ENCODE data around the gene KNG1. TPM values are rescaled to one million over a fixed set of nuclear protein-coding genes. Genes with fewer than 3 reads are reported as not detected.

The KNG1 gene
- total RNA-seq, 6 experiments from 2014 or later, result not detected

DNA sequence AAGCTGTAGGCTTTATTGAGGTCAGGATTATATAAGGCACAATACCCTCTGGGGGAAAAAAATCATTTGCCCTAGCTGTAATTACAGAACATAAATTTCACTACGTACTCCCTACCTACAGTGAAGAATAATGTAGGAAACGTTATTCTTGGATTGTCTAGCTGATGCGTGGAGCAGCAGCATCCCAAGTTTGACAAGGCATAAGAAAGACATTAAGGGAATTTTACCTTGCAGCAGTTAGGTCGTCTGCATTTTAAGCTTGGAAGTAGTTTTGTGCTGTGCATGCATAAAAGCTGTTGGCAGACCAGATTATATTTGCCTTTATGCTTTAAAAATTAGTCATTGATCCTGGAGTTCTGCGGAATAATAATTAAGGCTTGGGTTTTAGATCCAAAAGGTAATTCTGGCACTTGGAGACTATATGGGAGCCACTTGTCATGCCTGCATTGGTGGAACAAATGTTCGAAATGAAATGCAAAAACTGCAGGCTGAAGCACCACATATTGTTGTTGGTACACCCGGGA, 68.4 kb downstream of the KNG1 start:
- Mint-ChIP-seq H3K27me3 (ENCODE audit: insufficient read depth) (peaks cover 20% of the 10 kb centered on the region), H3K27ac (peak overlapping the region; percentile 99), H3K9me3 (peaks cover 21% of the 10 kb centered on the region), H3K4me3 (peak overlapping the region; percentile 99), H3K36me3 (ENCODE audit: low read depth) (peaks cover 64% of the 10 kb centered on the region), H3K4me1 (ENCODE audit: low read depth) (peaks cover 50% of the 10 kb centered on the region)
- TF ChIP-seq, protein P1, sequence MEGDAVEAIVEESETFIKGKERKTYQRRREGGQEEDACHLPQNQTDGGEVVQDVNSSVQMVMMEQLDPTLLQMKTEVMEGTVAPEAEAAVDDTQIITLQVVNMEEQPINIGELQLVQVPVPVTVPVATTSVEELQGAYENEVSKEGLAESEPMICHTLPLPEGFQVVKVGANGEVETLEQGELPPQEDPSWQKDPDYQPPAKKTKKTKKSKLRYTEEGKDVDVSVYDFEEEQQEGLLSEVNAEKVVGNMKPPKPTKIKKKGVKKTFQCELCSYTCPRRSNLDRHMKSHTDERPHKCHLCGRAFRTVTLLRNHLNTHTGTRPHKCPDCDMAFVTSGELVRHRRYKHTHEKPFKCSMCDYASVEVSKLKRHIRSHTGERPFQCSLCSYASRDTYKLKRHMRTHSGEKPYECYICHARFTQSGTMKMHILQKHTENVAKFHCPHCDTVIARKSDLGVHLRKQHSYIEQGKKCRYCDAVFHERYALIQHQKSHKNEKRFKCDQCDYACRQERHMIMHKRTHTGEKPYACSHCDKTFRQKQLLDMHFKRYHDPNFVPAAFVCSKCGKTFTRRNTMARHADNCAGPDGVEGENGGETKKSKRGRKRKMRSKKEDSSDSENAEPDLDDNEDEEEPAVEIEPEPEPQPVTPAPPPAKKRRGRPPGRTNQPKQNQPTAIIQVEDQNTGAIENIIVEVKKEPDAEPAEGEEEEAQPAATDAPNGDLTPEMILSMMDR (IDR thresholded peaks at IDR 0.05), result no peak
- DNase-seq, result no peak

DNA sequence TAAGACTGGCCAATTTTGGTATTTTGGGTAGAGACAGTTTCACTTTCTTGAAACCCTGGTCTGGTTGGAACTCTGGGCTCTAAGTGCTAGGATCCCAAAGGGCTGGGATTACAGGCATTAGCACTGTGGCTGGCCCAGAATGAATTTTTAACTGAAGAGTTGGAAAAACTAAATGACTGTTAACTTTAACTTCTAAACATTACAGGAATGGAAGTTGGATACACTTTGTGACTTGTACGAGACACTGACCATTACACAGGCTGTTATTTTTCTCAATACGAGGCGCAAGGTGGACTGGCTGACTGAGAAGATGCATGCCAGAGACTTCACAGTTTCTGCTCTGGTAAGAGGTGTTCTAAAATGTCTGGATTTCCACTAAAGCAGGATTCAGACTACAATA, 69.8 kb downstream of the KNG1 start:
- peaks cover 64% of the 10 kb centered on the region for H3K36me3 Mint-ChIP-seq (ENCODE audit: low read depth)
- peak overlapping the region; percentile 67 for H3K27ac Mint-ChIP-seq
- DNase-seq, result no peak
- peaks cover 21% of the 10 kb centered on the region for H3K9me3 Mint-ChIP-seq
- H3K4me3 Mint-ChIP-seq, result peak overlapping the region; percentile 99
- TF ChIP-seq, protein P1 (IDR thresholded peaks at IDR 0.05), result no peak
- peaks cover 20% of the 10 kb centered on the region for H3K27me3 Mint-ChIP-seq (ENCODE audit: insufficient read depth)
- H3K4me1 Mint-ChIP-seq (ENCODE audit: low read depth), result peaks cover 54% of the 10 kb centered on the region

DNA sequence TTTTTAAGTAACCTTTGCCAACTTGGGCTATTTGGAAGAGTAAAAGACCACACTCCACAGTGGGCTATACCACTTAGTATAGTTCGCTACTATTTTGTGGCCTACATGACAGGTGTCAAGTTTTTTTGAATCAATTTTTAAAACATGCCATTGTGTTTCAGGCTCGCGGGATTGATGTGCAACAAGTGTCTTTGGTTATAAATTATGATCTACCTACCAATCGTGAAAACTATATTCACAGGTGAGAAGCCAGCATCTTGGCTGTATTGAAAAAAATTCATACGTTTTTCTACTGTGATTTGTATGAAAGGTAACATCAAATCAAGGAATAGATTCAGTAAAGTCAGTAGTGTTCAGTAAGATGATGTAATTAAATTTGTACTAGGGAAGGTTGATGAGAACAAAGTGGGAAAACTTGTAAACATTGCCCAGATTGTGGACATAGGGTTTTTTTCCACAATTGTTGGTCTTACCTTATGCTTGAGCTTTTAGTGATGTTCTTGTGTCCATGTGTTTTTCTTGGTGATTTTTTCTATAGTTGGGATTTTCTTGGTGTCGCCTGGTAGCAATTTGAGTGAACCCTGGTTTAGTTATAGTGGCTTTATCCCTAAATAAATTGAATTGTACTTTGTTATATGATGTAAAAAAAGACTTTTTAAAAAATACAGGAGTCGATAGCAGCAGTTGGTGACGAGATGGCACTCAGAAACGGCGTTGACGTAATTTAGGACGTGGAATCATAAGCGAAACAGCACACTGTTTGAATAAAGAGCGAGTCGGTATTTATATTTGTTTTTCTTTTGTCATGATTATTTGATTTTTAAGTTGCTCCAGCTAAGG, 70.7 kb downstream of the KNG1 start:
- TF ChIP-seq, protein P1 (IDR thresholded peaks at IDR 0.05), result no peak
- H3K4me3 Mint-ChIP-seq, result peak overlapping the region; percentile 99
- H3K27ac Mint-ChIP-seq, result peak overlapping the region; percentile 67
- peaks cover 48% of the 10 kb centered on the region for H3K4me1 Mint-ChIP-seq (ENCODE audit: low read depth)
- H3K27me3 Mint-ChIP-seq (ENCODE audit: insufficient read depth), result peaks cover 20% of the 10 kb centered on the region
- peaks cover 64% of the 10 kb centered on the region for H3K36me3 Mint-ChIP-seq (ENCODE audit: low read depth)
- no peak for DNase-seq
- peaks cover 21% of the 10 kb centered on the region for H3K9me3 Mint-ChIP-seq

DNA sequence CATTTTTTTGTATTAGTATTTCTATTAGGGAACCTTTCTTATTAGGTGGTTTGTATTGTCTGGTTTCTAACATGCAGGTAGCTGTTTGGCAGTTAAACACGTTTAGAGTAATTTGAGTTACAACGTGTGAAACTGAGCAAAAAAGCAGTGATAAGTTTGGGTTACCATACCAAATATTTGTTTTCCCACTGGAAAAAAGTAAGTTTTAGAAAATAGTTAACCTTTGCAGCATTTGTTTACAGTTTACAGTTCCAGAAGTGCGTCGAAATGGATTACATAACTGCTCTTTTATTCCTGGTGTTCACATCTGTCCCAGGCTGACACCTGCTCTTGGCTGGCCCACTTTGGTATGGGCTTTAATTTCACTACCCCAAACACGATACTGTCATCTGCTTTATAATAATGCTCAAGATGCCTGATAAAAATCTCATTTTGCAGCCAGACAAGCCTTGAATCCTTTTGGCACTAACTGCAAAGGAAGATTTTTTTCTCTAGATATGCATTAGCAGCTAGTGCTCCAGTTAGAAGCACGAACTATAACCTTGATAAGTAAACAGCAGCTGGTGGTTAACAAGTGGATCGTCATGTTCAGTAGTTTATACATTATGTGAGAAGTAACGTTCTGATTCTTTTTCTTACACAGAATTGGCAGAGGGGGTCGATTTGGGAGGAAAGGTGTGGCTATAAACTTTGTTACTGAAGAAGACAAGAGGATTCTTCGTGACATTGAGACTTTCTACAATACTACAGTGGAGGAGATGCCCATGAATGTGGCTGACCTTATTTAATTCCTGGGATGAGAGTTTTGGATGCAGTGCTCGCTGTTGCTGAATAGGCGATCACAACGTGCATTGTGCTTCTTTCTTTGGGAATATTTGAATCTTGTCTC, 71.6 kb downstream of the KNG1 start:
- peak overlapping the region; percentile 67 for H3K27ac Mint-ChIP-seq
- peaks cover 14% of the 10 kb centered on the region for H3K27me3 Mint-ChIP-seq (ENCODE audit: insufficient read depth)
- H3K4me1 Mint-ChIP-seq (ENCODE audit: low read depth), result peaks cover 48% of the 10 kb centered on the region

More for the DNA sequence above, 71.6 kb downstream of the KNG1 start:
- TF ChIP-seq, protein P1 (IDR thresholded peaks at IDR 0.05), result no peak
- peak overlapping the region; percentile 99 for H3K4me3 Mint-ChIP-seq
- peaks cover 16% of the 10 kb centered on the region for H3K9me3 Mint-ChIP-seq
- H3K36me3 Mint-ChIP-seq (ENCODE audit: low read depth), result peaks cover 59% of the 10 kb centered on the region
- DNase-seq, result no peak

Data from HFFc6 (cell line).